Germinal center (tissue), 1 donor: ENCODE measurements around the gene TM9SF4.
A peak's percentile ranks its signal among the peaks of the same experiment; 100 is the strongest.

Experiments
- DNase-seq: peaks from one replicate; pipeline ENCODE4 v3.0.0; 2012; ENCODE audit warnings: mixed read lengths, low spot score

Gene TM9SF4

GRCh38 chr20:32207626-32208498 lies 98.3 kb downstream of the TM9SF4 start, which contains the start of the genes PLAGL2 and POFUT1:
TSS of gene PLAGL2 (minus strand) at chr20:32207743. CDS start at chr20:32202178, 5,565 bp downstream.
TSS of gene POFUT1 (plus strand) at chr20:32207880. CDS start at chr20:32207942, 62 bp downstream.
- peak; percentile 99 for DNase-seq

DNA sequence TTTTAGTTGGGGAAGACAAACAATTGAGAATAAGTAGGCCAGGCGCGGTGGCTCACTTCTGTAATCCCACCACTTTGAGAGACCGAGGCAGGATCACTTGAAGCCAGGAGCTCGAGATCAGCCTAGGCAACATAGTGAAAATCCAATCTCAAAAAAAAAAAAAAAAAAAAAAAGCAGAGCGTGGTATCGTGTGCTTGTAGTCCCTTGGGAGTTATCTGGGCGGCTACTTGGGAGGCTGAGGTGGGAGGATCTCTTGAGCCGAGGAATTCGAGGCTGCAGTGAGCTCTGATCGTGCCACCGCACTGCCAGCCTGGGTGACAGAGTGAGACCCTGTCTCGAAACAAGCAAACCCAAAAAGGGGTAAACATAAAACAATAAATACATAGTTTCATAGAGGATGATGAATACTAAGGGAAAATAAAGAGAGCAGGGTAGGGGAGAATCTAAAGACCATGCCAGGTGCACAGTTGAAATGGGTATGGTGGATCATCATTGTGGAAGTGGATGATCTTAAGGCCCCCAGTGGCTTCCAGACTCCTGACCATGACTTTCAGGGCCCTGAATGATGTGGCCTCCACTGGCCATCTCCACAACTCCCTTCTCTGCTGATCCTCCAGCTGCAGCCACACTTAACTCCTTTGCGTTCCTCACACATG lies 99.1 kb downstream of the TM9SF4 start:
- no peak for DNase-seq

GRCh38 chr20:32209850-32210605 lies 100.5 kb downstream of the TM9SF4 start:
- DNase-seq, result no peak

DNA sequence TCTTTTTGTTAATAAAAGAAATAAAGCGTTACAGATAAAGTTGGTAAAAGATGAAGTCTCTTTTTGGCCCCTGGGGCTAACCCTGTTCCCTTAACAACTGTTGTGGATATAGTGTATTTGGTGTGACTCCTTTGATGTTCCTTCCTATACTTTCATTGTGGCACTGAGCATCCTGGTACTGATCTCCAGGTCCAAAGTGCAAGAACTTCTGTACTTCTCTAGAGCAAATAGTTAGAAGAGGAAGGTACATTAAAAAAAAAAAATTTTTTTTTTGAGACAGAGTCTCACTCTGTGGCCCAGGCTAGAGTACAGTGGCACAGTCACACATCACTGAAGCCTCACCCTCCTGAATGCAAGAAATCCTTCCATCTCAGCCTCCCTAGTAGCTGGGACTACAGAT lies 104.4 kb downstream of the TM9SF4 start:
- DNase-seq, result no peak

GRCh38 chr20:32215147-32215546 lies 105.6 kb downstream of the TM9SF4 start:
- DNase-seq, result no peak

- DNase-seq, result no peak
These were observed 106.2 kb downstream of the TM9SF4 start for GRCh38 chr20:32215729-32216128.

GRCh38 chr20:32216179-32217142 lies 106.9 kb downstream of the TM9SF4 start:
- DNase-seq, result no peak
